Heart right ventricle (tissue), 16 donors: ENCODE results near the gene DOCK4. TPM values are rescaled to one million over a fixed set of nuclear protein-coding genes. Genes with fewer than 3 reads are reported as not detected.

ENCODE experiments used
- ATAC-seq, 8 donors: fragments of 200-7000 bp; cut with Tn5 transposase; one replicate each; pipeline ENCODE4 v1.9.1; 2020; ENCODE audit warnings: mild to moderate bottlenecking in 8 of 8, moderate library complexity in 8 of 8, moderate number of reproducible peaks in 1 of 8
- DNase-seq, 2 donors: peaks; one replicate each; pipeline ENCODE4 v3.0.0-alpha.2; 2020
- H3K27ac ChIP-seq, 10 donors: fragments of 200-600 bp; sonication (generic) in 2 of 10; one replicate each; pipeline versions ENCODE4 v1.5.0 to v1.8.0; 2020 to 2022; ENCODE audit warnings: mild to moderate bottlenecking in 3 of 10
- H3K27me3 ChIP-seq, 7 donors: fragments of 200-600 bp; one replicate each; pipeline ENCODE4 v1.8.0; 2021 to 2022; ENCODE audit warnings: mild to moderate bottlenecking in 2 of 7
- H3K36me3 ChIP-seq, 9 donors: fragments of 200-600 bp; sonication (generic) in 1 of 9; one replicate each; pipeline versions ENCODE4 v1.5.0 to v1.8.0; 2020 to 2022; ENCODE audit warnings: mild to moderate bottlenecking in 2 of 9
- H3K4me1 ChIP-seq, 9 donors: fragments of 200-600 bp; sonication (generic) in 1 of 9; one replicate each; pipeline versions ENCODE4 v1.5.0 to v1.8.0; 2020 to 2022; ENCODE audit warnings: mild to moderate bottlenecking in 4 of 9
- H3K4me3 ChIP-seq, 10 donors: fragments of 200-600 bp; sonication (generic) in 2 of 10; one replicate each; pipeline versions ENCODE4 v1.5.0 to v1.8.0; 2020 to 2022; ENCODE audit warnings: mild to moderate bottlenecking in 7 of 10, moderate library complexity in 2 of 10
- H3K9me3 ChIP-seq, 11 donors: fragments of 200-600 bp in 10 of 11; sonication (generic) in 2 of 11; one replicate each; pipeline versions ENCODE4 v1.5.0 to v1.8.0; 2013 to 2022; ENCODE audit warnings: mild to moderate bottlenecking in 2 of 11, control low read depth in 1 of 11, moderate library complexity in 1 of 11
- WGBS, 2 donors: extraction: QIAGEN DNeasy Blood & Tissue Kit; methylation state at CpG; one replicate each; pipeline ENCODE4 v1.1.7; 2013; ENCODE audit warnings: inconsistent platforms in 1 of 2; 5-methylcytosine and 5-hydroxymethylcytosine counted together
- intact Hi-C, 10 donors: fragments of 100-400 bp; cut with DNase I; formaldehyde crosslinking; loops; one replicate each; pipeline versions ENCODE4 v1.11.1 to v1.14.2; 2022
- polyA plus RNA-seq, 2 donors: library from polyadenylated mRNA; stranded (reverse); fragments of 200-250 nt; gene quantifications; one replicate each; pipeline ENCODE4 v1.2.3, GENCODE V29; 2013
- total RNA-seq, 10 donors: library from RNA; stranded (reverse); fragmentation: NEBNext Ultra II Directional in 3 of 10; extraction: Animal tissue kit (Norgen Biotek cat#: 25700) in 3 of 10; gene quantifications; one replicate each; pipeline versions ENCODE4 v1.2.1 to v1.2.4, GENCODE V29; 2021 to 2023
- TF ChIP-seq, protein P1 (sequence below), 9 donors: fragments of 200-600 bp; sonication (generic) in 2 of 9; IDR thresholded peaks; one replicate each; pipeline versions ENCODE4 v1.5.0 to v1.8.0; 2021 to 2022; ENCODE audit warnings: antibody characterized with exemption in 9 of 9, mild to moderate bottlenecking in 5 of 9, moderate library complexity in 1 of 9
- donor health status: Arrhythmogenic right ventricular cardiomyopathy.
- donor health status: ischemic (EF 13 %, LVEDD 7.1; RV severe dilation, severe dysfunction).
- donor health status: healthy with polysubstance abuse.
- donor health status: DM: no; HTN: yes; CAD: no.
- donor health status: DM: no; HTN: no; CAD: no.
- donor health status: ischemic (EF 25% LVEDD 6.9; RV normal size, moderate dysfunction).
- donor health status: ischemic (EF 25% LVEDD 5.7; RV mildly dilated, moderate dysfunction).
- donor health status: healthy.
- donor health status: DM: yes; HTN: yes; CAD: no.
- donor health status: Ischemic cardiomyopathy.
- donor health status: ischemic (EF 35%, LVEDD 5.7; RV mildly dilated, moderate dysfunction).
- donor health status: nonischemic (EF 11% LVEDD 7.7; RV severe dilation, severe dysfunction).
- donor health status: DM: yes; HTN: yes; CAD: no.
- donor health status: PGD.
- donor health status: ischemic (EF 29% LVEDD 5.4; RV normal size, mild dysfunction).
- donor health status: nonischemic (EF 23%, LVEDD 6.1; RV moderate dilation, normal function).

The DOCK4 gene
- total and polyA plus RNA-seq, 12 donors: 2.6 to 26.8 (median 14.7) TPM

DNA sequence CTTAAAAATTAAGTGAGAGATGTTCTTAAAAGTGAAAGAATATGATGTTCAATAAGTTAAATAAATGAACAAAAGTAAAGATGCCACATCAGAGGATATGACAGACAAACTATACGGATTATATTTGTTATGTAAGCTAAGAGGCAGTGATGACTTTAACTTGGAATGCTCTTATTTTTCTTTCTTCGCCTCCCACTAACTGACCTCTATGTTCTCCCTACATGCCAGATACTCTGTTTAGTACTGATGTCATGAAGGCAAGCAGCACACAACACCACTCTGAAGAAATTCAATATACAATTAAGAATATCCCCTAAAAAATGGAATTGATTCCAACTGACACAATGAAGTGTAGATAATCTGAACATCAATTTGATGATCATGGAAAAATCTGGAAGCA is 223.4 kb downstream of the DOCK4 start:
- DNase-seq: no peak
- peaks cover 0 to 59% (median 0%) of the 10 kb centered on the region in 9 donors for H3K36me3 ChIP-seq
- peaks cover 0 to 23% (median 4%) of the 10 kb centered on the region in 9 donors for H3K4me1 ChIP-seq
- intact Hi-C loops: loop anchor here in 2 of 10 donors (10.0 kb wide), 2 partner anchors 212 to 222 kb away; partner anchors contain the start of genes DOCK4 (in 1 of the 2) and ZNF277 (in 1 of the 2)
- no peaks in the 10 kb centered on the region for H3K27me3 ChIP-seq
- H3K4me3 ChIP-seq: no peak overlapping the region
- H3K9me3 ChIP-seq: no peaks in the 10 kb centered on the region
- TF ChIP-seq, protein P1, sequence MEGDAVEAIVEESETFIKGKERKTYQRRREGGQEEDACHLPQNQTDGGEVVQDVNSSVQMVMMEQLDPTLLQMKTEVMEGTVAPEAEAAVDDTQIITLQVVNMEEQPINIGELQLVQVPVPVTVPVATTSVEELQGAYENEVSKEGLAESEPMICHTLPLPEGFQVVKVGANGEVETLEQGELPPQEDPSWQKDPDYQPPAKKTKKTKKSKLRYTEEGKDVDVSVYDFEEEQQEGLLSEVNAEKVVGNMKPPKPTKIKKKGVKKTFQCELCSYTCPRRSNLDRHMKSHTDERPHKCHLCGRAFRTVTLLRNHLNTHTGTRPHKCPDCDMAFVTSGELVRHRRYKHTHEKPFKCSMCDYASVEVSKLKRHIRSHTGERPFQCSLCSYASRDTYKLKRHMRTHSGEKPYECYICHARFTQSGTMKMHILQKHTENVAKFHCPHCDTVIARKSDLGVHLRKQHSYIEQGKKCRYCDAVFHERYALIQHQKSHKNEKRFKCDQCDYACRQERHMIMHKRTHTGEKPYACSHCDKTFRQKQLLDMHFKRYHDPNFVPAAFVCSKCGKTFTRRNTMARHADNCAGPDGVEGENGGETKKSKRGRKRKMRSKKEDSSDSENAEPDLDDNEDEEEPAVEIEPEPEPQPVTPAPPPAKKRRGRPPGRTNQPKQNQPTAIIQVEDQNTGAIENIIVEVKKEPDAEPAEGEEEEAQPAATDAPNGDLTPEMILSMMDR (IDR thresholded peaks at IDR 0.05): no peak
- WGBS, 2 donors: 59 to 63% methylated on average over 2 of the region's 2 CpGs
- H3K27ac ChIP-seq: no peak overlapping the region
- ATAC-seq: no peak

DNA sequence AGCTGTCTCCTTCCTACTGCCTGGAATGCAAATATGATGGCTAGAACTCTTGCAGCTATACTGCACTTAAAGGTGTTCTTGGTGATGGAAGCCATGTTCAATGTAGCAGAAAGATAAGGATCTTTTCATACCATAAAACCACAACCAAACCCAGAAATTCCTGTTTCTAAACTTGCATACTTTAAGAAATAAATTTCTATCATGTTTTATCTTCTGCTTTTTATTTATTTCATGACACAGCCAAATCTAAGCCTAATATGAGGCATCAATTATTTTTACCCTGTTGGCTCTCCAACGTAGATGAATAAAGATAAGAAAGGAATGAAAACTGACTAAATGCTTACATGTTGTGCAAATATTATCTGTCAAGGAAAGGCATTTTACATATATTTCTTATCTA is 224.1 kb downstream of the DOCK4 start:
- no peaks in the 10 kb centered on the region for H3K27me3 ChIP-seq
- no peak overlapping the region for H3K4me3 ChIP-seq
- TF ChIP-seq, protein P1 (IDR thresholded peaks at IDR 0.05): no peak
- H3K9me3 ChIP-seq: no peaks in the 10 kb centered on the region
- H3K36me3 ChIP-seq: peaks cover 0 to 61% (median 0%) of the 10 kb centered on the region in 9 donors
- DNase-seq (no peak), ATAC-seq (no peak)
- H3K27ac ChIP-seq: no peak overlapping the region
- H3K4me1 ChIP-seq: peaks cover 0 to 23% (median 4%) of the 10 kb centered on the region in 9 donors
- intact Hi-C loops: loop anchor here in 2 of 10 donors (10.0 kb wide), 2 partner anchors 213 to 223 kb away; partner anchors contain the start of genes DOCK4 (in 1 of the 2) and ZNF277 (in 1 of the 2)
- WGBS, 2 donors: 85 to 97% methylated on average over 1 of the region's 1 CpG

DNA sequence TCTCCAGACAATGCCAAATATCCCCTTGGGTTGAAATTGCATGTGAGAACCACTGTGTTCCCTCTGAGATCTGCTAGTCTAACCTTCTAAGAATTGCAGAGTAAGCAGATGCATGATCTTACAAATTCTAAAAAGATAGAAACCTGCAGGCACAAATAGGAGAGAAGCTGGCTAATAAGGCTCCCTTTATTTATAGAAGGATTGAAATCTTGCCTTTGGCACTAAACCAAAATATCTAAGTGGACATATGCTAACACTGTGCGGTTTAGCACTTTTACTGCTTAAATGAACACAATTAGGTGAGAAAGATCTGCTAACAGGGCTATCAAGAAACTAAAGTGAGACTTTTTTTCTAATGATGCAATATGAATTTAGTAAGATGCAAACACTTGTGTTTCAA is 225.5 kb downstream of the DOCK4 start:
- H3K9me3 ChIP-seq: no peaks in the 10 kb centered on the region
- peaks cover 0 to 66% (median 0%) of the 10 kb centered on the region in 9 donors for H3K36me3 ChIP-seq
- ATAC-seq (no peak), DNase-seq (no peak)
- TF ChIP-seq, protein P1 (IDR thresholded peaks at IDR 0.05): no peak
- H3K4me3 ChIP-seq: no peak overlapping the region
- intact Hi-C loops: loop anchor here in 2 of 10 donors (10.0 kb wide), 2 partner anchors 214 to 224 kb away; partner anchors contain the start of genes DOCK4 (in 1 of the 2) and ZNF277 (in 1 of the 2)
- no peaks in the 10 kb centered on the region for H3K27me3 ChIP-seq
- no peak overlapping the region for H3K27ac ChIP-seq
- peaks cover 0 to 10% (median 1%) of the 10 kb centered on the region in 9 donors for H3K4me1 ChIP-seq
- 80 to 91% methylated on average over 1 of the region's 1 CpG for WGBS, 2 donors

DNA sequence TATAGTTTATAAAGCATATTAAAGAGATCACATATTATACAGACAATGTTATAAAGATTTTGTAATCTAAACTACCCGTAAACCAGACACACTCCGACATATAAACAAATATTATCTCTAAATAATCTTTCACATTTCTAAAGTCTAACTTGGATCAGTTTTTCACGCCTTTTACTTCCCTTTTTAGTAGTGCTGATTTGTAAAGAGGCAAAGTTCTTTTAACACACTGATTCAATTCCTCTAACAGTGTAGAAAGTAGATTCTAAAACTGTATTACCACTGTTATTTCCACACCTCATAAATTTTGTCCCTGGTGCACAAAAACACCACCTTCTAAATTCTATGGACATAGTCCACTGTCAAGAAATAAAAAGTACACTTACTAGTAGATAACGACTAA is 230.9 kb downstream of the DOCK4 start:
- TF ChIP-seq, protein P1 (IDR thresholded peaks at IDR 0.05): no peak
- ATAC-seq (no peak), DNase-seq (no peak)
- Histone ChIP-seq H3K4me1 (peaks cover 0 to 15% (median 7%) of the 10 kb centered on the region in 9 donors), H3K27me3 (no peaks in the 10 kb centered on the region), H3K4me3 (no peak overlapping the region), H3K27ac (no peak overlapping the region), H3K36me3 (peaks cover 0 to 32% (median 0%) of the 10 kb centered on the region in 9 donors), H3K9me3 (no peaks in the 10 kb centered on the region)
- WGBS, 2 donors: 92 to 94% methylated on average over 4 of the region's 4 CpGs
- intact Hi-C loops: no loop called here
